Measurements from ENCODE around the gene LRRC61.
A peak's percentile ranks its signal among the peaks of the same experiment; 100 is the strongest.
"Not testable (repeated sequence)": the region's sequence is repeated elsewhere in the genome, so short reads cannot be mapped to it uniquely, and the experiment has no call there.

Gene LRRC61

DNA sequence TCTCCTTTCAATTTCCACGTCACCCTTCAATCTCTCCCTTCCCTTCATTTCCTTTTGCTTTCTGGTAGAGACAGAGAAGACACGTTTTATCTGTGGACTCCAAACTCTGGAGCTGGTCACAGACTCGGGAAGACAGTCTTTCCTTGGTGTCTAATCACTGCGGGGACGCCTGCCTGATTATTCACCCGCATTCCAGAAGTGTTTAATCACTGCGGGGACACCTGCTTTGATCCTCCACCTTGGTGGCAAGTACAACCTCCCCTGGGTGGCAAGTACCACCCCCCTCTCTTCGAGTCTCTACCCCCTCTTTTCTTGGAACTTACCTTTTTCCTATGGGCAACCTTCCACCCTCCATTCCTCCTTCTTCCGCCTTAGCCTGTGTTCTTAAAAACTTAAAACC is 15.3 kb upstream of the LRRC61 start:
- no peak for DNase-seq (ENCODE audit: low read depth)

GRCh38 chr7:150308575-150308974 is 14.6 kb upstream of the LRRC61 start:
- no peak for DNase-seq (ENCODE audit: low read depth)

DNA sequence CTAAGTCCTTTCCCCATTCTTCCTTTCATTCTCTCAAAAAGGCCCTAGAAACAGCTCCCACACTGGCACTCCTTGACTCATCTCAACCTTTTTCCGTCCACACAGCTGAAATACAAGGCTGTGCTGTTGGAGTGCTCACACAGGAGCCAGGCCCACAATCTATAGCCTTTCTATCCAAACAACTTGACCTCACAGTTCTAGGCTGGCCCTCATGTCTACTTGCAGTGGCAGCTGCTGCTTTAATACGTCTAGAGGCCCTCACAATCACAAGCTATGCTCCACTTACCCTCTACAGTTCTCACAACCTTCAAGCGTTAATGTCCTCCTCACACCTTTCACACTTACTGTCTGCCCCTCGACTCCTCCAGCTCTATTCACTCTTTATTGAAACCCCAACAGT is 12.0 kb upstream of the LRRC61 start:
- DNase-seq (ENCODE audit: low read depth), result no peak

DNA sequence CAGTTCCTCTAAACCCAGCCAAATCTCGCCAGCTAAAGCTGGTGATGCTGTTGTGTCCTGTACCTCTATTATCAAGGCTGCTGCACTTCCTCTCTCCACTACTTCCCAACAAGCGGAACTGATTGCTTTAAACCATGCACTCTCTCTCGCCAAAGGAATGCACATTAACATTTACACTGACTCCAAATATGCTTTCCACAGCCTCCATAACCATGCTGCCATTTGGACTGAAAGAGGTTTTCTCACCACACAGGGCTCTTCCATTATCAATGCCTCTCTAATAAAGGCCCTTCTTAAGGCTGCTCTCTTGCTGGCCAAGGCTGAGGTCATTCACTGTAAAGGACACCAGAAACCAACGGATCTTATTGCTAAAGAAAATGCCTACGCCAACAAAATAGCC is 11.4 kb upstream of the LRRC61 start:
- no peak for DNase-seq (ENCODE audit: low read depth)

DNA sequence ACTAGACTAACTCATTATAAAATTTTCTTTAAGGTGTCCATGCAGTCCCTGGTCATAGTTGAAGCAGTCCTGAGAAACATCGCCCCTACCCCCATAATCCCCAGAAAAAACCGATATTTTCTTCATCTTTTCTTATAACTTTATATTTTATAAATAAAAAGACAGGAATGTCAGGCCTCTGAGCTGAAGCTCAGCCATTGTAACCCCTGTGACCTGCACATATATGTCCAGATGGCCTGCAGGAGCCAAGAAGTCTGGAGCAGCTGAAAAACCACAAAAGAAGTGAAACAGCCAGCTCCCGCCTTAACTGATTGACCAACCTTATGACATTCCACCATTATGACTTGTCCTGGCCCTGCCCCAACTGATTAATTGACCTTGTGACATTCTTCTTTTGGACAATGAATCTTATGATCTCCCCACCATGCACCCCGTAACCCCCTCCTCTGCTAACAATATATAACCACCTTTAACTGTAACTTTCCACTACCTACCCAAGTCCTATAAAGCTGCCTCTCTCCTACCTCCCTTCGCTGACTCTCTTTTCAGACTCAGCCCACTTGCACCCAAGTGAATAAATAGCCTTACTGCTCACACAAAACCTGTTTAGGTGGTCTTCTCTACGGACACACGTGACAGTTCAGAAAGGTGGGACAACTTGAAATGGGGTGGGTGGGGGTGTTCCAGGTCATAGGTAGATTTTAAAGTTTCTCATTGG is 10.3 kb upstream of the LRRC61 start:
- DNase-seq (ENCODE audit: low read depth), result peak; percentile 80

GRCh38 chr7:150313367-150313809 is 9.8 kb upstream of the LRRC61 start:
- no peak for DNase-seq (ENCODE audit: low read depth)

DNA sequence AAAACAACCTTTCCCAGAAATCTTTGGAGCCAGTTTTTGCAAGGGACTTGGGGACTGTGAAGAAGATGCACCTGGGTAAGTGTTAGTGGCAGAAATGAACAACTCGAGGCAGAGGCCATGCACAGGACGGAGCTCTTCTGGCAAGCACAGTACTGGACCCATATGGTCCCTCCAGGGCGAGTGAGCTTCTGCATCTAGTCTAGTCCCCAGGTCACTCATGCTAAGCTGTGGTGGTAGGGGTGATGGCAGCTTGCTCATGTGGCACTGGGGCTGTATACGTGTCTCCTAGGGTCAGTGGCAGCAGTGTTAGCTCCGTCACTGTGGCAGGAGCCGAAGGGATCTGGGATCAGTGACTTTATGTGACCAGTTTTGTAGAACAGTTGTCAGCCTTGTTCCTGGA is 9.3 kb upstream of the LRRC61 start:
- no peak for DNase-seq (ENCODE audit: low read depth)

DNA sequence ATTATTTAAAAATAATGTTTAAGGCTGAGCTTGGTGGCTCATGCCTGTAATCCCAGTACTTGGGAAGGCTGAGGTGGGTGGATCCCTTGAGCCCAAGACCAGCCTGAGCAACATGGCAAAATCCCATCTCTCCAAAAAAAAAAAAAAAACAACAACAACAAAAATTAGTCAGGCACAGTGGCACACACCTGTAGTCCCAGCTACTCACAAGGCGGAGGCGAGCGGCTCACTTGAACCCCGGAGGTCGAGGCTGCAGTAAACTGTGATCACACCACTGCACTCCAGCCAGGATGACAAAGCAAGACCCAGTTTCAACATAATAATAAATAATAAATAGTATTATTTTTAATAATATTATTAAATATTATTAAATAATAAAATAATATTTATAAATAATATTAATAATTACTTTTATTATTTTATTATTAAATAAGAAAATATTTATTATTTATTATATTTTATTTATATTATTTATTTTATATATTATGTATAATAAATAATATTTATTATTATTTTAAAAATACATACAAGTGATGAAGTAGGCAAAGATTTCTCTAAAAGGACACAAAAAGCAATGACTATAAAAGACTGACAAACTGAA is 8.4 kb upstream of the LRRC61 start:
- DNase-seq (ENCODE audit: low read depth), result no peak

DNA sequence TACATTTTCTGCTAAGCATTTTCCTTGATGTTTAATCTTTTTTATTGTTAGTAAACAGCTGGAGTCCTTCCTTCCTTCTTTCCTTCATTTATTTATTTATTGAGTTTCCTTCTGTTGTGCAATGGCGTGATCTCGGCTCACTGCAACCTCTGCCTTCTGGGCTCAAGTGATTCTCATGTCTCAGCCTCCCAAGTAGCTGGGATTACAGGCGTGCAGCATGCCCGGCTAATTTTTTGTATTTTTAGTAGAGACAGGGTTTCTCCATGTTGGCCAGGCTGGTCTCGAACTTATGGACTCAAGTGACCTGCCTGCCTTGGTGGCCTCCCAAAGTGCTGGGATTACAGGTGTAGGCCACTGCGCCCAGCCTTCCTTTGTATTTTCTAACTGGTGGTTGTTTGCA is 6.2 kb upstream of the LRRC61 start:
- DNase-seq (ENCODE audit: low read depth), result not testable (repeated sequence)

DNA sequence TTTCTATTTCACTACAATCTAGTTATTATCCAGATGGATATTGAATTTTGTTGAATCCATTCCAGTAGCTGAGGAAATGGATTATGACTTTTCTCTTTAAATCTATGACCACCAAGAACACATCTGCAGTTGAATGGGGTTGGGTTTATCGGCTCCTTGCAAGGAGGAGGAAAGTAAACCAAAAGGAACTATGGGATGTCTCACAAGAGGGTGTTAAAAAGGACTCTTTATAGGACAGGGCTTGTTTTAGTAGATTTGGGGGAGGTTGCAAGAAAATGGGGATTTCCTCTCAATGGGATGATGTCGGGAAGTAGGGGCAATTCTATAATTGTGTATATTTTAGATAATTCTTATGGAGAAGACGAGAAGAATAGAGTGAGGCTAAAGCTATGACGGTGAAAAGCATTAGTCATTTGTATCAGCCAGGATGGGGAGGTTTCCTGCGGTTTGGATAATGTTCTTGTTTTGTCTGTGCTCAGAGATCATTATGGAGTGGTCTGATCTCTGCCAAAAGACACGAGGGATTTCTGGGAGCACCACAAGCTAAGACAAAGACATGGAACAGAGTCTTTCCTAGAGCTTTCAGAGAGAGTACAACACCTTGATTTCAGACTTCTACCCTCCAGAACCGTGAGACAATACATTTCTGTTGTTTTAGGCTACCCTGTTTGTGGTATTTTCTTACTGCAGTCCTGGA is 5.3 kb upstream of the LRRC61 start:
- DNase-seq (ENCODE audit: low read depth), result peak; percentile 54

DNA sequence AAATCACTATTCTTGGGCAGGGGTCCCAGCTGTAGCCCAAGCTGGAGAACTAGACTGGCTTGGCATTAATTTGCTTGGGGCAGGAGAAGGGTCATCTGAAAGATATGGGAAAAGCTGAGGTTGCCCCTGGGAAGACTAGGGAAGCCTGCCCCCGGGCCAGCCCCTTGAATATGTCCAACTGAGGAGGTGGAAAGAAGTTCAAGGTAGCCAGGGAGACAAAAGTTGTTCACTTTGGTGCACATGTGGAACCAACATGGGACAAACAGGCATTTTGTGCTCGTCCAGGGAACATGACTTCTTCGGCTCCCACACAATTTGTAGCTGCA is 1.4 kb upstream of the LRRC61 start:
- no peak for DNase-seq (ENCODE audit: low read depth)

- DNase-seq (ENCODE audit: low read depth), result no peak
Measured at GRCh38 chr7:150322114-150322832, 882 bp upstream of the LRRC61 start.

- no peak for DNase-seq (ENCODE audit: low read depth)
Measured at GRCh38 chr7:150323682-150324372, 672 bp downstream of the LRRC61 start.

- no peak for DNase-seq (ENCODE audit: low read depth)
Measured at GRCh38 chr7:150324373-150324961, 1.3 kb downstream of the LRRC61 start.

- DNase-seq (ENCODE audit: low read depth), result no peak
Measured at GRCh38 chr7:150325110-150325611, 2.0 kb downstream of the LRRC61 start.

DNA sequence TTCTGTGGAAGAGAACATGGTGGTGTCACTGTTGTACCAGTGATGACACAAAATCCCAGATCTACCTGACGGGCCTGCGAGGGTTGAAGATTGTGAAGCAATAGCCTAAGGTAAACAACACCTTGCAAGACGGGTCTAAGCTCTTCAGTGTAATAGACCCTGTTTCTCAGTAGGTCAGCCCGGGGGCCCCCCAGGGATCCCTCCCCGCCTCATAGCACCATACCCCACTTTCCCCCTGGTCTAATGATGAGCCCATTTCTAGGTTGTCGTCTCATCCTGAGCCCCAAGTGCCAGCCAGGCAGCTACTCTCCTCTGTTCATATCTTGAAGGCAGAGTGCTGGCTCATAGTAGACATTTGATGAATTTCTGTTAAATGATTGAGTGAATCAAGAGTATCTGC is 2.7 kb downstream of the LRRC61 start:
- DNase-seq (ENCODE audit: low read depth), result no peak

DNA sequence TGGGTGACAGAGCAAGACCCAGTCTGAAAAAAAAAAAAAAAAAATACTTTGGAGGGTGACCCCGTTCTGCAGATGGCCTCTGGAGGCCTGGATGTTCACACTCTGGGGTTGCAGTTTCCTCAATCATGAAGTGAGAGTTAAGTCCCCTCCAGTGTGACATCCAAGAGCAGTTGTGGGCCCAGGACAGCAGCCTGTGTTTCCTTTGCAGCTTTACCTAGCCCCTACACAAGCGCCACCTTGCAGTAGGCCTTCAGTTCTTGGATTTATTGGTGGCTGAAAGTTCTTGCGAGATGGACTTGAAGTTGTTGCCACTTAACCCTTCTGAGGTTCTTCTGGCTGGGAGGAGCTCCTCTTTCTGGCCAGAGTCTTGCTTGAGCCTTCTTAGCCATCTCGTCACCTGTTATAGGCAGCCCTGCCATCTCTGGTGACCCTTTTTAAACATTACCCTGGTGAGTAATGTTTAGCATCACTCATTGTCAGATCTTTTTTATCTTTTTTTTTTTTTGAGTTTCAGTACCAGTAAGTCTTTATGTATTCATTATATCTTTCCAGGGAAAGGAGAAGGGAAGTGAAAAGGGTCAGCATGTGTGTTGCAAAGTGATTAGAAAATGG is 3.6 kb downstream of the LRRC61 start:
- no peak for DNase-seq (ENCODE audit: low read depth)

DNA sequence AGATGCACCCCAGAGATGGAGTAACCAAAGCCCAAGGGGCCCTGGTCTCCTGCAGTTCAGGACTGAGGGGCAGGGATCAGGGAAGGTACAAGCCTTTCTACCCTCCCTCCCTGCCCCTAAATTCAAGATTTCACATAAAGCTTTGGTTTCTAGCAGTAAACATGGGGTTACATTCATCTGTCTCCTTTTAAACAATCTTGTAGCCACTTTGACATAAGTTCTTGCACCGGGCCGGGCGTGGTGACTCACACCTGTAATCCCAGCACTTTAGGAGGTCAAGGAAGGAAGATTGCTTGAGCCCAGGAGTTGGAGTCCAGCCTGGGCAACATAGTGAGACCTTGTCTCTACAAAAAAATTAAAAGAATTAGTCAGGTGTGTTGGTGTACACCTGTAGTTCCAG is 4.2 kb downstream of the LRRC61 start:
- no peak for DNase-seq (ENCODE audit: low read depth)

DNA sequence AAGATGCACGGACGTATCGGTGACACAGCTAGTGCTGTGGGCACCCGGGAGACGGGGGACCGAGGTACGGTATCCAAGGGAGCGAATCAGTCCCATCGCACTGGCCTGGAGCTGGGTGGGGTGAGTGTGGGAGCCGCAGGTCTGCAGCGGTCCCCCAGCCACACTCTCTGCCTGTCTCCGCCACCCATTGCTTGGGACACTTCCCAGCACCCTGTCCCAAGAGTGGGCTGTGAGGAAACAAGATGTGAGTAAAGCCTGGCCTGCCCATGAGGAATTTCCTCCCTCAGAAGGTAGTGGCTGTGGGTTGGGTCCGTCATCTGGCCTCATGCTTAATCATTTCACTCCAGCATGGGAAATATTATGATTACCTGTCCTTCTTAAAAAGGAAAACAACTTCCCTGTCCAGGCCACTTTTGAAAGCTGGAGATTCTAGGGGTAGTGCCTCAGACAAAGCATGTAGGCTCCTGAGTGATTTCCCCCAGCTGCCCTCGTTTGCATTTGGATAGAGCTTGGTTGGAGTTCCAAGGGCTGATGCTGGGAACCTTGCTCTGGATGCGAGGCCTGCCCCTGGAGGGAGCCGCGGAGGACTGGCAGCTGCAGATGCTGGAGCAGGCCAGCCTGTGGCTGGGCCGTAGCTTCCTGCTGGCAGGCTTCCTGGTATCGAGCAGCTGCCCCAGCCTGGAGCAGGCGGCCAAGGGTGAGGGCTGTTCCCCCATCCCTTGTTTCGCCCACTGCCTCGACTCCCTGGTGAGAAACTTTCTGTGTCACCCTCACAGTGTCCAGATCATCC is 6.4 kb downstream of the LRRC61 start:
- DNase-seq (ENCODE audit: low read depth), result no peak

DNA sequence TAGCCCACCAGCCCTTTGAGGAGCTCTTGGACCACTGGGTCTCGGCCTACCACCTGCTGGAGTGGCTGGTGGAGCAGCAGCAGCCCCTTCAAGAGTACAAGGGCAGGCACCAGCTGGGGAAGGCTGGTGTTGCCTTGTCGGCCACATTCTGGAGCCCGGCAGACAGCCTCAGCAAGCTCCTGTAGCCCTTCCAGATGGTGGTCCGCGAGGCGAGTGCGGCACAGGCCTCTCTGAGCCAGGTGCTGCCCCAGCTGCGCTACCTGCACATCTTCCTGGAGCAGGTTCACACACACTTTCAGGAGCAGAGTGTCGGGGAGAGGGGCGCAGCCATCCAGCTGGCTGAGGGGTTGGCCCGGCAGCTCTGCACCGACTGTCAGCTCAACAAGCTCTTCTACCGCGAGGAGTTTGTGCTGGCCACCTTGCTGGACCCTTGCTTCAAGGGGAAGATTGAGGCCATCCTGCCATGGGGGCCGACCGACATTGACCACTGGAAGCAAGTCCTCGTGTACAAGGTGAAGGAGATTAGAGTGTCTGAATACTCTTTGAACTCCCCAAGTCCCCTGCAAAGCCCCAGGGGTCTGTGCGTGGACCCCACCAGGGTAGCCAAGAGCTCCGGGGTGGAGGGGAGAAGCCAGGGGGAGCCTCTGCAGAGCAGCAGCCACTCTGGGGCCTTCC is 7.2 kb downstream of the LRRC61 start:
- no peak for DNase-seq (ENCODE audit: low read depth)

All from ELR (cell line).